Left forelimb (tissue), 1 donor: ENCODE data around the gene CHD9.

ENCODE experiments used
- DNase-seq: peaks from one replicate; pipeline ENCODE4 v3.0.0-alpha.2; 2018; ENCODE audit warnings: low spot score

The CHD9 gene

DNA sequence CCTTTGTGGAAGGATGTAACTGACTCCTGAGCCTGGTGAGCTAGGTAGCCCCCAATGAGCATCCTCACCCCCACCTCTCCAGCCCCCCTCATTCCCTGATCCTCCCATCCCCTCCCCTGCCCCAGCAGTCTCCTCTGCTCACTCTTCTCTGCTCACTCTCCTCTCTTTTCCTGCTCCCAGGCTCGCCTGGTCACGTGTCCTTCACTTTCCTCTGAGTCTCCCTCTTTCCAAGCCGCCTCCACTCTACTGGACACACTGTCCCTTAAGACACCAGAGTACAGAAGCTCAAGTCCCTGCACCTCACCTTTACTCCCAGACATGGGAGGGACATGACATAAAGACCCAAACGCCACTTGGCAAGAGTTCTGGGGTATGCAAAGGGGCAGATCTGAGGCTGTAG lies 303.2 kb downstream of the CHD9 start:
- DNase-seq = no peak

DNA sequence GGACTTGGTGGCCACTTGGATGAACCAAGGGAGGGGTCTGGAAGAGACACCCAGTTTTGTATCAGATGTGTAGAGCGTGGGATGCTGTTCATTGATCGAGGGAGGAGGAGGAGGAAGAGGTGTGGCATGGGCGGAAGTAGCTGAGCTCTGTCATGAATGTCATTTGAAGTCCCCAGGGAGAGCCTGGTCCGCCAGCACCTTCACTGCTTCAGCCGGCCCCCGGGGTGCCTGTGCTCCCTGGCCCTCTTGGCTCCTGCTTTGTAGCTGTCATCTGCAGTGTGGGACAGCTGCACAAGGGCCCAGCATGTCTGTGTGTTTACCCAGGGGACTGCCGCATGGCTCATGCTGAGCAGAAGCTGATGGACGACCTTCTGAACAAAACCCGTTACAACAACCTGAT lies 304.1 kb downstream of the CHD9 start:
- DNase-seq = no peak

DNA sequence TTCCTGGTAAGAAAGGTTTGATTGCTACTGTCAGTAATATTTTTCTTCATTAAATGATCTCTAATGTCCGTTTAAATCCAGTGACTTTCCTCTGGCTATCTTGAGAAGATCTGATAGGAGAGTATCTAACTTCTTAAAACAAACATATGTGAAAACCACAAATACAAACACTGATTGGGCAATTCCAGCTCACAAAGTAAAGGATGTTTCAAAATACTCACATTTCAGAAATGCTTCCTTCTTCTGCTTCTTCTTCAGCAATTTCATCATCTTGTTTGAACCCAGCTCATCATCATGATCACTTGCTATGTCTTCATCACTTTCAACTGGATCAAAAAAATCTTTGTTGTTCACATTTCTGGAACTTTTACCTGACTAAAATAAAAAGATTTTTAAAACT lies 315.1 kb downstream of the CHD9 start:
- no peak for DNase-seq

DNA sequence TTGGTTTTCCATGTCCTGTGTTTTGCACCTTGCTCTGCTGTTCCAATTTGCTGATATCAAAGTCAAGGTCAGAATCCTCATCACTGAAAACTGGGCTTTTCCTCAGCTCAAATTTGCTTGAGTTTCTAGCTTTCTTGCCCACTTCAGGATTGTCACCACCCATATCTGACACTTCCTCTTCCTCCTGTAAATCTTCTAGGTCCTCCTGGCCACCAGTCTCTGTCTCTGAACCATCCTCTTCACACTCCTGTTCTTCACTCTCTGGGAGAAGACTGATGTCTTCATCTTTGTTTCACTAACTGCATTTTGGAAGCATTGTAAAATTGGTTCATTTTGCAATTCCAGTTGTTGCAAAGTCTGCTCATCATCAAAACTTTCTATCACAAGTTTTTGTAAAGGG lies 316.0 kb downstream of the CHD9 start:
- DNase-seq = no peak

DNA sequence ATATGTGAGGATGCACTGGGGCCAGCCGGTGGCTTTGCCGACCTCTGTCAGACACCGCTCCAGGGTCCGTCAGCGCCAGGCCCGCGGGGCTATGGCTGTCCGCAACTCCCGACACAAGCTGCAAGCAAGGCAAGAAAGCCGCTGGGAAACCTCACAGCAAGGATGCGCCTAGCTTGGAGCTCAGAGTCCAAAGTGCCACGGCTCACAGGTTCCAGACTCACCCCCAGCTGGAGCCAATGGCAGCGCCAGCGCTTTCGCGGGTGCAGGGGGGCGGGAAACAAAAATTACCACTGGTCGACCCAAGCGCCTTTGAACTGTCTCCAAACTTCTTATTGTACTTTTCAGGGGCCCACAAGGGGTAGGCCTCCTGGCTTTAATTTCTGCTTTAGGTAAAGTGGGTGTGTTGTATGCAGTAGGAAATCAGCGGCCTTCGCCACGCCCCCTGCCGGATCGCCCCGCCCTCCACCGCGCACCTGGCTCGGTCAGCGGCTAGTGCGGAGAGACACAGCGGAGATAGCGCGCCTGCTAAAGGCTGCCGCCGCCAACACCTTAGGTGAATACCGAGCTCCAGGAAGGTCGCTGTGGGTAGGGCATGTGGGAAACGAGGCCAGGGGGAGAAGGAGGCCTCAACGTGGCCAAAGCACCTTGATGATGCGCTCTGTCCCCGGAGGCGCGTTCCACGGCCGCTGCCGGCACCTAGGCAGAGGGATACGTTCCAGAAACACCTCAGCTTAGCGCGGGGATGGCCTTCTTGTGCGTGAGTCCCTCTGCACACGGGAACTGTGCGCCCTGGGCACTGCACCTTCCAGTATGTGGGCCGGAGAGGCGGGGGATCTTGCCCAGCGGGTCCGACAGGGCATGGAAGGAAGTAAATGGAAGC lies 318.4 kb downstream of the CHD9 start:
- DNase-seq = no peak

DNA sequence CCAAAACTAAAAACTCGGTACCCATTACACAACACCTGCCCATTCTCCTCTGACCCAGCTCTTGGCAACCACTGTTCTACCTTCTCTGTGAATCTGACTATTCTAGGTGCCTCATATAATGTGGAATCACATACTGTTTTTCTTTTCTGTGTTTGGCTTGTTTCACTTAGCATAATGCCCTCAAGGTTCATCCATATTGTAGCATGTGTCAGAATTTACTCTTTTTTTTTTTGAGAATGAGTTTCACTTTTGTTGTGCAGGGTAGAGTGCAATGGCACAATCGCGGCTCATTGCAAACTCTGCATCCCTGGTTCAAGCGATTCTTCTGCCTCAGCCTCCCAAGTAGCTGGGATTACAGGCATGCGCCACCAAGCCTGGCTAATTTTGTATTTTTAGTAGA lies 320.0 kb downstream of the CHD9 start:
- no peak for DNase-seq

DNA sequence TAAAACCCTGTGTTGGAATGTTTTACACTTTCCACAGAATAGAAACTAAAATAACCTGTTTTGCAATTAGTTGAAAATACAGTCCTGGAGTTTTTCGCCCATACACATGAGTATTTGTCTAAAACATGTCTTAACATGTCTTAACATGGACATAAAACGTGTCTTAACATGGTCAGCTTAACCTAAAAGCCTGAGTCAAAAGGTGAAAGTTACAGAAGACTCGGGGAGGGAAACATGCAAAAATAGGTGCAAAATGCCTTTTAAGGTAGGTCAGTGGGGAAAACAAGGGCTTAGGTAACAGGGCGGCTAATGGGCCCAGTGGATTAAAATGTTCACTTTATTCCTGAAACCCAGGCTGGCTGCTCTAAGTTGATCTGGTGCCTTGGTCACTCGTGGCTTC lies 323.3 kb downstream of the CHD9 start:
- no peak for DNase-seq
